RKO (cell line): Measurements from ENCODE around the gene MYF5.

ENCODE experiments used
- DNase-seq: peaks from one replicate; pipeline ENCODE4 v3.0.0-alpha.2; 2016; ENCODE audit warnings: low spot score

The MYF5 gene

GRCh38 chr12:80766210-80766609 is 49.5 kb downstream of the MYF5 start:
- DNase-seq = no peak

GRCh38 chr12:80766897-80767296 is 50.2 kb downstream of the MYF5 start:
- no peak for DNase-seq
